B cell (primary cell): ENCODE data around the gene NAA60. TPM values are rescaled to one million over a fixed set of nuclear protein-coding genes. Genes with fewer than 3 reads are reported as not detected.

Experiments used
- ATAC-seq: fragments of 200-7000 bp; cut with Tn5 transposase; one replicate; pipeline ENCODE4 v1.10.0; 2021; ENCODE audit warnings: low read depth, mild to moderate bottlenecking, moderate number of reproducible peaks, moderate library complexity
- CTCF ChIA-PET: fragments of 350-600 bp; sonication (Branson Sonifier 250); formaldehyde crosslinking; loops from one replicate; lab custom pipeline; 2021; ENCODE audit warnings: antibody characterized with exemption, inconsistent platforms; lab: Charles Lee
- POLR2A ChIA-PET: fragments of 350-600 bp; sonication (Branson Sonifier 250); formaldehyde crosslinking; loops from one replicate; lab custom pipeline; 2021; ENCODE audit warnings: antibody characterized with exemption; lab: Charles Lee
- DNase-seq: peaks from one replicate; pipeline ENCODE4 v3.0.0; 2013
- H2AFZ ChIP-seq: 2 replicates; pipeline ENCODE4 v1.6.1; 2012; ENCODE audit warnings: mild to moderate bottlenecking, low read depth, low read length; ENCODE audit not compliant: insufficient read depth, poor library complexity, severe bottlenecking
- H3K27ac ChIP-seq, 2 donors: 1 replicate in 1 of 2; 2 replicates in 1 of 2; pipeline ENCODE4 v1.5.1; 2012 to 2013; ENCODE audit warnings: low read length in 2 of 2, mild to moderate bottlenecking in 2 of 2, moderate library complexity in 1 of 2
- H3K27me3 ChIP-seq, 4 experiments: fragments of 200-600 bp in 1 of 4; sonication (generic) in 1 of 4; replicated peaks in 1 of 4; 1 replicate in 2 of 4; 2 replicates in 2 of 4; pipeline versions ENCODE4 v1.6.1 to v1.7.0; 2013 to 2016; ENCODE audit warnings: low read length in 3 of 4, mild to moderate bottlenecking in 2 of 4, mixed read lengths in 1 of 4, moderate library complexity in 1 of 4; ENCODE audit not compliant: insufficient read depth in 4 of 4, control insufficient read depth in 3 of 4; ENCODE audit errors: control extremely low read depth in 1 of 4
- H3K36me3 ChIP-seq, 2 experiments: replicated peaks in 1 of 2; 1 replicate in 1 of 2; 2 replicates in 1 of 2; pipeline versions ENCODE4 v1.6.1 to v1.7.1; 2013; ENCODE audit warnings: low read length in 1 of 2; ENCODE audit not compliant: insufficient read depth in 2 of 2, control insufficient read depth in 1 of 2; ENCODE audit errors: control extremely low read depth in 1 of 2, extremely low read depth in 1 of 2
- H3K4me1 ChIP-seq, 2 donors: fragments of 200-600 bp in 1 of 2; sonication (generic) in 1 of 2; 1 replicate in 1 of 2; 2 replicates in 1 of 2; pipeline versions ENCODE4 v1.5.1 to v1.6.1; 2013 to 2017; ENCODE audit warnings: low read length in 2 of 2; ENCODE audit not compliant: control insufficient read depth in 2 of 2, insufficient read depth in 2 of 2
- H3K4me2 ChIP-seq: replicated peaks from 2 replicates; pipeline ENCODE3; 2012; ENCODE audit warnings: mild to moderate bottlenecking, low read depth, low read length; ENCODE audit not compliant: poor library complexity, severe bottlenecking
- H3K4me3 ChIP-seq, 5 experiments: fragments of 200-600 bp in 1 of 5; sonication (generic) in 1 of 5; 1 replicate in 3 of 5; 2 replicates in 2 of 5; pipeline versions ENCODE4 v1.5.1 to v1.7.0; 2011 to 2016; ENCODE audit warnings: low read length in 4 of 5, mild to moderate bottlenecking in 4 of 5, low read depth in 2 of 5, control low read depth in 1 of 5, moderate library complexity in 1 of 5; ENCODE audit not compliant: insufficient read depth in 1 of 5; ENCODE audit errors: control extremely low read depth in 1 of 5, extremely low read depth in 1 of 5
- H3K79me2 ChIP-seq: fragments of 200-600 bp; sonication (generic); one replicate; pipeline ENCODE4 v1.6.0; 2016; ENCODE audit warnings: low read length; ENCODE audit not compliant: control insufficient read depth, insufficient read depth
- H3K9ac ChIP-seq: fragments of 200-600 bp; sonication (generic); 2 replicates; pipeline ENCODE4 v1.6.1; 2017; ENCODE audit warnings: mild to moderate bottlenecking, low read length, moderate library complexity
- H3K9me3 ChIP-seq, 3 donors: one replicate each; pipeline versions ENCODE4 v1.6.1 to v1.7.1; 2013; ENCODE audit warnings: low read length in 2 of 3; ENCODE audit not compliant: control insufficient read depth in 2 of 3, insufficient read depth in 1 of 3; ENCODE audit errors: control extremely low read depth in 1 of 3
- H4K20me1 ChIP-seq: 2 replicates; pipeline ENCODE4 v1.6.0; 2012; ENCODE audit warnings: mild to moderate bottlenecking, low read length; ENCODE audit not compliant: insufficient read depth, control insufficient read depth, poor library complexity, severe bottlenecking
- H3K27ac Mint-ChIP-seq: one replicate; pipeline ENCODE4 v1.8.0; 2021; ENCODE audit warnings: mixed read lengths
- H3K27me3 Mint-ChIP-seq: one replicate; pipeline ENCODE4 v1.8.0; 2021; ENCODE audit warnings: mixed read lengths
- H3K4me1 Mint-ChIP-seq: one replicate; pipeline ENCODE4 v1.8.0; 2021; ENCODE audit warnings: mixed read lengths
- H3K4me3 Mint-ChIP-seq: one replicate; pipeline ENCODE4 v1.8.0; 2021; ENCODE audit warnings: mixed read lengths
- H3K9me3 Mint-ChIP-seq: one replicate; pipeline ENCODE4 v1.8.0; 2022; ENCODE audit warnings: mixed read lengths; ENCODE audit not compliant: insufficient read depth
- CTCF ChIP-seq: fragments of 200-600 bp; IDR thresholded peaks from one replicate; pipeline ENCODE4 v1.8.0; 2022; ENCODE audit warnings: antibody characterized with exemption, mild to moderate bottlenecking
- EZH2 ChIP-seq: IDR thresholded peaks from 2 replicates; pipeline ENCODE4 v1.6.1; 2012; ENCODE audit warnings: borderline replicate concordance, low read depth, mild to moderate bottlenecking, moderate library complexity, low read length; ENCODE audit not compliant: insufficient read depth, poor library complexity, severe bottlenecking
- WGBS: methylation state at CpG from one replicate; pipeline ENCODE4 v1.1.5; 2013; ENCODE audit warnings: missing lambda C conversion rate; ENCODE audit not compliant: insufficient coverage; 5-methylcytosine and 5-hydroxymethylcytosine counted together
- intact Hi-C: fragments of 100-400 bp; cut with micrococcal nuclease; formaldehyde crosslinking; loops from one replicate; pipeline ENCODE4 v1.10.0; 2022
- polyA plus RNA-seq: library from polyadenylated mRNA; depleted of rRNA; stranded (reverse); fragments of >200 nt; gene quantifications from 2 replicates; pipeline ENCODE4 v1.2.3, GENCODE V29; 2012
- total RNA-seq, 2 donors: library from RNA; stranded (reverse); fragments of 120-200 nt in 1 of 2; gene quantifications; 1 replicate in 1 of 2; 2 replicates in 1 of 2; pipeline versions ENCODE4 v1.2.3 to v1.2.4, GENCODE V29; 2013 to 2022

NAA60 gene
- total and polyA plus RNA-seq, 2 donors (not counting 1 experiment from before 2014, with no cell fraction given), result 50.9 to 54.3 TPM

- Histone ChIP-seq H2AFZ (no peak overlapping the region), H4K20me1 (peaks cover 51% of the 10 kb centered on the region), H3K4me2 (no peak overlapping the region), H3K27me3 (no peaks in the 10 kb centered on the region), H3K4me1 (no peaks in the 10 kb centered on the region), H3K9ac (no peak overlapping the region), H3K27ac (no peak overlapping the region), H3K36me3 (peaks cover 0 to 20% of the 10 kb centered on the region in 2 experiments), H3K4me3 (no peak overlapping the region), H3K9me3 (peaks cover 0 to 26% (median 6%) of the 10 kb centered on the region in 3 donors), H3K79me2 (peaks cover 69% of the 10 kb centered on the region)
- H3K4me3 Mint-ChIP-seq, result no peak overlapping the region
- no peaks in the 10 kb centered on the region for H3K27me3 Mint-ChIP-seq
- no peak overlapping the region for H3K27ac Mint-ChIP-seq
- no peaks in the 10 kb centered on the region for H3K9me3 Mint-ChIP-seq
- H3K4me1 Mint-ChIP-seq, result peaks cover 6% of the 10 kb centered on the region
- 97% methylated on average over 22 of the region's 29 CpGs for WGBS
- ATAC-seq (no peak), DNase-seq (no peak)
- intact Hi-C loops, result no loop called here
- TF ChIP-seq CTCF, result no peak
- TF ChIP-seq EZH2, result no peak
- POLR2A ChIA-PET, result no interaction called here
- CTCF ChIA-PET, result no interaction called here
Measured at GRCh38 chr16:3475604-3476375, 32.3 kb downstream of the NAA60 start.

- no peak for TF ChIP-seq CTCF
- no peak for TF ChIP-seq EZH2
- Histone ChIP-seq H3K27ac (no peak overlapping the region), H3K9me3 (peaks cover 0 to 23% (median 6%) of the 10 kb centered on the region in 3 donors), H3K4me2 (no peak overlapping the region), H3K9ac (no peak overlapping the region), H3K4me3 (no peak overlapping the region), H3K27me3 (no peaks in the 10 kb centered on the region), H2AFZ (no peak overlapping the region), H4K20me1 (peaks cover 51% of the 10 kb centered on the region), H3K4me1 (no peaks in the 10 kb centered on the region), H3K36me3 (peaks cover 0 to 26% of the 10 kb centered on the region in 2 experiments), H3K79me2 (peaks cover 67% of the 10 kb centered on the region)
- ATAC-seq (no peak), DNase-seq (no peak)
- Mint-ChIP-seq H3K4me1 (peaks cover 6% of the 10 kb centered on the region), H3K27me3 (no peaks in the 10 kb centered on the region), H3K9me3 (no peaks in the 10 kb centered on the region), H3K27ac (no peak overlapping the region), H3K4me3 (no peak overlapping the region)
- 100% methylated on average over 1 of the region's 3 CpGs for whole genome bisulfite sequencing
- ChIA-PET POLR2A (no interaction called here), CTCF (no interaction called here)
- intact Hi-C loops, result no loop called here
Measured at GRCh38 chr16:3476409-3476808, 32.9 kb downstream of the NAA60 start.
